Activated B cell treated with CpG ODN at 0.5 μM for 24 hours (primary cell): ENCODE results near the gene CLEC4M. TPM values are rescaled to one million over a fixed set of nuclear protein-coding genes. Genes with fewer than 3 reads are reported as not detected.

Experiments used
- ATAC-seq: fragments of 200-7000 bp; cut with Tn5 transposase; one replicate; pipeline ENCODE4 v1.10.0; 2021; ENCODE audit warnings: low read depth, mild to moderate bottlenecking, moderate library complexity
- CTCF ChIA-PET: fragments of 350-600 bp; sonication (Branson Sonifier 250); formaldehyde crosslinking; loops from one replicate; lab custom pipeline; 2021; ENCODE audit warnings: antibody characterized with exemption; lab: Charles Lee
- POLR2A ChIA-PET: fragments of 350-600 bp; sonication (Branson Sonifier 250); formaldehyde crosslinking; loops from one replicate; lab custom pipeline; 2021; ENCODE audit warnings: antibody characterized with exemption; lab: Charles Lee
- DNase-seq: peaks from one replicate; pipeline ENCODE4 v3.0.0; 2022
- H3K27ac Mint-ChIP-seq: one replicate; pipeline ENCODE4 v1.8.0; 2020; ENCODE audit warnings: mixed read lengths
- H3K27me3 Mint-ChIP-seq: one replicate; pipeline ENCODE4 v1.8.0; 2021; ENCODE audit warnings: mixed read lengths
- H3K36me3 Mint-ChIP-seq: one replicate; pipeline ENCODE4 v1.8.0; 2021; ENCODE audit warnings: low read depth, mixed read lengths
- H3K4me1 Mint-ChIP-seq: one replicate; pipeline ENCODE4 v1.8.0; 2021; ENCODE audit warnings: mixed read lengths
- H3K4me3 Mint-ChIP-seq: one replicate; pipeline ENCODE4 v1.8.0; 2020; ENCODE audit warnings: mild to moderate bottlenecking, mixed read lengths
- H3K9me3 Mint-ChIP-seq: one replicate; pipeline ENCODE4 v1.8.0; 2020; ENCODE audit warnings: mixed read lengths
- intact Hi-C: fragments of 100-400 bp; cut with micrococcal nuclease; formaldehyde crosslinking; loops from one replicate; pipeline ENCODE4 v1.15.1; 2024
- total RNA-seq: library from RNA; stranded (reverse); gene quantifications from 2 replicates; pipeline ENCODE4 v1.2.3, GENCODE V29; 2022
- TF ChIP-seq, protein P1 (sequence below): fragments of 200-600 bp; IDR thresholded peaks from one replicate; pipeline ENCODE4 v1.8.0; 2022; ENCODE audit warnings: antibody characterized with exemption, mild to moderate bottlenecking

CLEC4M gene
- total RNA-seq, 1 donor from 2014 or later = 1.3 TPM

DNA sequence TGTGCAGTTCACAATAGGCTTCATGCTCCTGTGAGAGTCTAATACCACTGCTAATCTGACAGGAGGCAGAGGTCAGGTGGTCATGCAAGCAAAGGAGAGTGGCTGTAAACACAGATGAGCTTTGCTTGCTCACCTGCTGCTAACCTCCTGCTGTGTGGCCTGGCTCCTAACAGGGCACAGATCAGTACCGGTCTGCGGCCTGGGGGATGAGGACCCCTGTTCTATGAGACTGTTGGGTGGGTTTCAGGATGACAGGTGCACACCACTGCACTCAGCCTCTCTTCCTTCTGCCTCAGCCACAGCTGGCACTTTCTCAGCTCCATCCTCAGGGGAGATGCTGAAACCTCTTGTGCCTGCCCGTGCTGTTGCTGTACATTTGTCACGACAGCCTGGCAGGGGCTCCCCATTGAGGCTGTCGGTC, 40.8 kb upstream of the CLEC4M start:
- TF ChIP-seq, protein P1, sequence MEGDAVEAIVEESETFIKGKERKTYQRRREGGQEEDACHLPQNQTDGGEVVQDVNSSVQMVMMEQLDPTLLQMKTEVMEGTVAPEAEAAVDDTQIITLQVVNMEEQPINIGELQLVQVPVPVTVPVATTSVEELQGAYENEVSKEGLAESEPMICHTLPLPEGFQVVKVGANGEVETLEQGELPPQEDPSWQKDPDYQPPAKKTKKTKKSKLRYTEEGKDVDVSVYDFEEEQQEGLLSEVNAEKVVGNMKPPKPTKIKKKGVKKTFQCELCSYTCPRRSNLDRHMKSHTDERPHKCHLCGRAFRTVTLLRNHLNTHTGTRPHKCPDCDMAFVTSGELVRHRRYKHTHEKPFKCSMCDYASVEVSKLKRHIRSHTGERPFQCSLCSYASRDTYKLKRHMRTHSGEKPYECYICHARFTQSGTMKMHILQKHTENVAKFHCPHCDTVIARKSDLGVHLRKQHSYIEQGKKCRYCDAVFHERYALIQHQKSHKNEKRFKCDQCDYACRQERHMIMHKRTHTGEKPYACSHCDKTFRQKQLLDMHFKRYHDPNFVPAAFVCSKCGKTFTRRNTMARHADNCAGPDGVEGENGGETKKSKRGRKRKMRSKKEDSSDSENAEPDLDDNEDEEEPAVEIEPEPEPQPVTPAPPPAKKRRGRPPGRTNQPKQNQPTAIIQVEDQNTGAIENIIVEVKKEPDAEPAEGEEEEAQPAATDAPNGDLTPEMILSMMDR = no peak
- ChIA-PET POLR2A (interaction anchor here (0.6 to 2.4 kb wide), 6 partner anchors 13 to 297 kb away, joined by 3 to 12 read pairs (median 8); partner anchors contain the start of genes FCER2 and TRAPPC5), CTCF (interaction anchor here (0.8 to 2.7 kb wide), 3 partner anchors 21 to 78 kb away, joined by 3 to 9 read pairs (median 4); partner anchors contain the start of genes FCER2 and TRAPPC5)
- ATAC-seq (peak; percentile 67), DNase-seq (no peak)
- H3K36me3 Mint-ChIP-seq = no peaks in the 10 kb centered on the region
- H3K27ac Mint-ChIP-seq = peak overlapping the region; percentile 30
- H3K4me3 Mint-ChIP-seq = no peak overlapping the region
- H3K4me1 Mint-ChIP-seq = peaks cover 35% of the 10 kb centered on the region
- H3K9me3 Mint-ChIP-seq = no peaks in the 10 kb centered on the region
- H3K27me3 Mint-ChIP-seq = peaks cover under 1% of the 10 kb centered on the region
- intact Hi-C loops = loop anchor here (2.0 kb wide), 1 partner anchor 21 kb away; no protein-coding TSS in a partner anchor

DNA sequence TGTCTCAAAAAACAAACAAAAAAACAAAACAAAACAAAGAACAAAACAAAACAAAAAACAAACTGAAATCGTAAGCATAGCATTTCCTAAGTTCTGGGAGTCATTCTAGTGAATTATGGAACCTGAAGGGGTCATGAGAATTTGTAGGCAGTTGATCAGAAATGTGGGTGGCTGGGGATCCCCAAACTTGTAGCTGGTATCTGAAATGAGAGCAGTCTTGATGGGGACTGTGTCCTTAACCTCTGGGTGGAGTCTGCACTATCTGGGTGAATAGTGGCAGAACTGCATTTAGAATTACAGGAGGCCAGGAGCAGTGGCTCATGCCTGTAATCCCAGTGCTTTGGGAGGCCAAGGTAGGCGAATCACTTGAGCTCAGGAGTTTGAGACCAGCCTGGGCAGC, 37.3 kb upstream of the CLEC4M start:
- intact Hi-C loops = no loop called here
- H3K27ac Mint-ChIP-seq = no peak overlapping the region
- POLR2A ChIA-PET = interaction anchor here (0.7 to 1.2 kb wide), 3 partner anchors 26 to 30 kb away, joined by 3 to 6 read pairs (median 3); no protein-coding TSS in a partner anchor
- no peak overlapping the region for H3K4me3 Mint-ChIP-seq
- TF ChIP-seq, protein P1 = no peak
- H3K4me1 Mint-ChIP-seq = peaks cover 43% of the 10 kb centered on the region
- peaks cover 24% of the 10 kb centered on the region for H3K27me3 Mint-ChIP-seq
- CTCF ChIA-PET = no interaction called here
- no peak for ATAC-seq
- H3K9me3 Mint-ChIP-seq = no peaks in the 10 kb centered on the region
- no peak for DNase-seq
- H3K36me3 Mint-ChIP-seq = no peaks in the 10 kb centered on the region

DNA sequence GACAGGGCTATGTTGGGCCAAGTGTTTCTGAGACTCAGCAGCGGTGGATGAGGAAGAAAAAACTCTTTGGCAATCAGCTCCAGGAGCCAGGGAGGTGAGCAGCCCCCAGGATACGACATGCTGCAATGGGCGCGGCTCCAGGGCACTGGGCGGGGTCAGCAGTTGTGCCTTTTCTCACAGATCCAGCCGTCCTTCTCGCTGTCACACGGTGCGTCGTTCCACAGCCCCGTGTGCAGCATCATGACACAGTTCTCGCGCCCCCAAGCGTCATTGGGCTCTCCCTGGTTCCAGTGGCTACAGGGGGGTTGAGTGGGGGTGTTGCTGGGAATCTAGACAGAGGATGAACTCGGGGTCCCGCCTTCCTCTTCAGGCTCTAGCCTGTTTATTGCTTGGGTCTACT, 33.8 kb upstream of the CLEC4M start:
- DNase-seq (no peak), ATAC-seq (peak; percentile 52)
- H3K27ac Mint-ChIP-seq = peak overlapping the region; percentile 53
- ChIA-PET CTCF (interaction anchor here (0.6 kb wide), 1 partner anchor 78 kb away, joined by 3 read pairs; no protein-coding TSS in a partner anchor), POLR2A (interaction anchor here (0.5 to 0.6 kb wide), 2 partner anchors 47 to 50 kb away, joined by 3 to 5 read pairs; no protein-coding TSS in a partner anchor)
- peaks cover 28% of the 10 kb centered on the region for H3K27me3 Mint-ChIP-seq
- intact Hi-C loops = no loop called here
- peaks cover 35% of the 10 kb centered on the region for H3K4me1 Mint-ChIP-seq
- H3K9me3 Mint-ChIP-seq = no peaks in the 10 kb centered on the region
- H3K36me3 Mint-ChIP-seq = no peaks in the 10 kb centered on the region
- H3K4me3 Mint-ChIP-seq = peak overlapping the region; percentile 70
- TF ChIP-seq, protein P1 = no peak

DNA sequence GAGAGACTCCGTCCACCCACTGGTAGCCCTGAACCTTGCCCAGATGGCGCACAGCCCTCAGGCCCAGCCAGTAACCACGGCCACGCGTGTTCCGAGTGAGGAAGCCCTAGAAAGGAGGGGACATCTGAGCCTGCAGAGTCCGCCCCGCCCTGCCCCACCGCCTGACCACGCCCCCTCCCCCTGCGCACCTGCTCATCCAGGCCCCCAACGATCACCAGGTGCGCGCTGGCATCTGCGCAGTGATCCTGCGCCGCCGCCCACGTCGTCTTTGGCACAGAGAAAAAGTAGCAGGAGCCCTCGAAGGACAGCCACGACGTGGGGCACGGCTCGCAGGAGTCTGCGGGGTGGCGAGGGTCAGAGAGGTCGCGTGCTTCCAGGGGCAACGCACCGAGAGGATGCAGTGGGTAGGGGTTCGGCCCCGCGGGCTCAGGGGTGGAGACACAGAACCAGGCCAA, 33.2 kb upstream of the CLEC4M start:
- TF ChIP-seq, protein P1 = no peak
- DNase-seq = no peak
- Mint-ChIP-seq H3K36me3 (no peaks in the 10 kb centered on the region), H3K4me3 (peak overlapping the region; percentile 70), H3K27me3 (peaks cover 28% of the 10 kb centered on the region), H3K27ac (no peak overlapping the region), H3K4me1 (peaks cover 38% of the 10 kb centered on the region), H3K9me3 (no peaks in the 10 kb centered on the region)
- ChIA-PET CTCF (interaction anchor here (1.0 kb wide), 1 partner anchor 43 kb away, joined by 3 read pairs; no protein-coding TSS in a partner anchor), POLR2A (interaction anchor here (1.5 kb wide), 1 partner anchor 13 kb away, joined by 6 read pairs; no protein-coding TSS in a partner anchor)
- intact Hi-C loops = loop anchor here (1.0 kb wide), 1 partner anchor 13 kb away; no protein-coding TSS in a partner anchor
- ATAC-seq = peak; percentile 40
